ENCODE measurements around the gene PHF2.

DNA sequence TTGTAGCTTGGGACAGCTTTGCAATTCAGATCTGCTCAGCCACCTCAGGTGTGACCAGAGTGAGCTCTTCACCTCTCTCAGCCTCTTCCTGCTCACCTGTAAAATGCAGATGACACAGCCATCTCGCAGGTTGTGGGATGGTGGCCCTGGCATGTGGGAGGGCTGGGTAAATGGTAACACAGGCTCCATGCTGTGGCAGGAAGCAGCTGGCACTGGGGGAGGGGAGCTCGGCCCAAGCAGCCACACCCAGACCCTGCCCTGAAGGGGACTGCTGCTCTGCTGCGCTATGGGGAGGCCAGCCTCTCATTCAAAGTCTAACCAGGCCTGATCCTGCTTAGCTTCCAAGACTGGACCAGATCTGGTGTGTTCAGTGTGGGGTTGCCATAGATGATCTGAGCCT lies 24.1 kb downstream of the PHF2 start:
- TF ChIP-seq, protein P1, sequence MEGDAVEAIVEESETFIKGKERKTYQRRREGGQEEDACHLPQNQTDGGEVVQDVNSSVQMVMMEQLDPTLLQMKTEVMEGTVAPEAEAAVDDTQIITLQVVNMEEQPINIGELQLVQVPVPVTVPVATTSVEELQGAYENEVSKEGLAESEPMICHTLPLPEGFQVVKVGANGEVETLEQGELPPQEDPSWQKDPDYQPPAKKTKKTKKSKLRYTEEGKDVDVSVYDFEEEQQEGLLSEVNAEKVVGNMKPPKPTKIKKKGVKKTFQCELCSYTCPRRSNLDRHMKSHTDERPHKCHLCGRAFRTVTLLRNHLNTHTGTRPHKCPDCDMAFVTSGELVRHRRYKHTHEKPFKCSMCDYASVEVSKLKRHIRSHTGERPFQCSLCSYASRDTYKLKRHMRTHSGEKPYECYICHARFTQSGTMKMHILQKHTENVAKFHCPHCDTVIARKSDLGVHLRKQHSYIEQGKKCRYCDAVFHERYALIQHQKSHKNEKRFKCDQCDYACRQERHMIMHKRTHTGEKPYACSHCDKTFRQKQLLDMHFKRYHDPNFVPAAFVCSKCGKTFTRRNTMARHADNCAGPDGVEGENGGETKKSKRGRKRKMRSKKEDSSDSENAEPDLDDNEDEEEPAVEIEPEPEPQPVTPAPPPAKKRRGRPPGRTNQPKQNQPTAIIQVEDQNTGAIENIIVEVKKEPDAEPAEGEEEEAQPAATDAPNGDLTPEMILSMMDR (IDR thresholded peaks at IDR 0.05): no peak
- TF ChIP-seq FOSL2 (IDR thresholded peaks at IDR 0.05; ENCODE audit: borderline replicate concordance, low read depth): no peak
- TF ChIP-seq, protein P2, sequence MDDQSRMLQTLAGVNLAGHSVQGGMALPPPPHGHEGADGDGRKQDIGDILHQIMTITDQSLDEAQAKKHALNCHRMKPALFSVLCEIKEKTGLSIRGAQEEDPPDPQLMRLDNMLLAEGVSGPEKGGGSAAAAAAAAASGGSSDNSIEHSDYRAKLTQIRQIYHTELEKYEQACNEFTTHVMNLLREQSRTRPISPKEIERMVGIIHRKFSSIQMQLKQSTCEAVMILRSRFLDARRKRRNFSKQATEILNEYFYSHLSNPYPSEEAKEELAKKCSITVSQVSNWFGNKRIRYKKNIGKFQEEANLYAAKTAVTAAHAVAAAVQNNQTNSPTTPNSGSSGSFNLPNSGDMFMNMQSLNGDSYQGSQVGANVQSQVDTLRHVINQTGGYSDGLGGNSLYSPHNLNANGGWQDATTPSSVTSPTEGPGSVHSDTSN (IDR thresholded peaks at IDR 0.05): no peak
- no peak for TF ChIP-seq POLR2AphosphoS5 (IDR thresholded peaks at IDR 0.05; ENCODE audit: low read depth, low read length)
- TF ChIP-seq TEAD4 (IDR thresholded peaks at IDR 0.05; ENCODE audit: borderline replicate concordance, insufficient read depth): no peak

Data from SK-N-SH (cell line).